BJ (cell line): ENCODE data around the gene GPBP1L1. TPM values are rescaled to one million over a fixed set of nuclear protein-coding genes. Genes with fewer than 3 reads are reported as not detected.

Experiments
- CTCF ChIA-PET: fragments of 350-600 bp; formaldehyde crosslinking; extraction: SDS; loops from one replicate; lab custom pipeline; 2021; ENCODE audit warnings: antibody characterized with exemption, inconsistent platforms; lab: Yijun Ruan, JAX
- POLR2A ChIA-PET: fragments of 300-600 bp; sonication (Branson Sonifier 250); formaldehyde crosslinking; extraction: SDS; loops from one replicate; lab custom pipeline; 2021; ENCODE audit warnings: antibody characterized with exemption; lab: Charles Lee
- DNase-seq: peaks from one replicate; pipeline ENCODE4 v3.0.0-alpha.2; 2011; ENCODE audit warnings: low read depth
- H3K27me3 ChIP-seq: 2 replicates; pipeline ENCODE4 v1.6.0; 2011; ENCODE audit warnings: low read length; ENCODE audit not compliant: control insufficient read depth, insufficient read depth
- H3K36me3 ChIP-seq: 2 replicates; pipeline ENCODE4 v1.5.1; 2011; ENCODE audit warnings: low read length; ENCODE audit not compliant: control insufficient read depth, insufficient read depth
- H3K4me3 ChIP-seq: 2 replicates; pipeline ENCODE4 v1.5.1; 2011; ENCODE audit warnings: low read depth, mild to moderate bottlenecking, control low read depth, low read length
- polyA plus RNA-seq: library from polyadenylated mRNA; depleted of rRNA; stranded (reverse); fragments of >200 nt; gene quantifications from 2 replicates; pipeline ENCODE4 v1.2.3, GENCODE V29; 2011
- TF ChIP-seq, protein P1 (sequence below): IDR thresholded peaks from 2 replicates; pipeline ENCODE4 v1.5.1; 2011; ENCODE audit warnings: low read depth, mild to moderate bottlenecking, control low read depth, inconsistent platforms, low read length, moderate library complexity; ENCODE audit not compliant: insufficient read depth

GPBP1L1 gene
- polyA plus RNA-seq, 1 experiment = 42.8 TPM

- Histone ChIP-seq H3K4me3 (no peak overlapping the region), H3K27me3 (no peaks in the 10 kb centered on the region), H3K36me3 (peaks cover 16% of the 10 kb centered on the region)
- TF ChIP-seq, protein P1, sequence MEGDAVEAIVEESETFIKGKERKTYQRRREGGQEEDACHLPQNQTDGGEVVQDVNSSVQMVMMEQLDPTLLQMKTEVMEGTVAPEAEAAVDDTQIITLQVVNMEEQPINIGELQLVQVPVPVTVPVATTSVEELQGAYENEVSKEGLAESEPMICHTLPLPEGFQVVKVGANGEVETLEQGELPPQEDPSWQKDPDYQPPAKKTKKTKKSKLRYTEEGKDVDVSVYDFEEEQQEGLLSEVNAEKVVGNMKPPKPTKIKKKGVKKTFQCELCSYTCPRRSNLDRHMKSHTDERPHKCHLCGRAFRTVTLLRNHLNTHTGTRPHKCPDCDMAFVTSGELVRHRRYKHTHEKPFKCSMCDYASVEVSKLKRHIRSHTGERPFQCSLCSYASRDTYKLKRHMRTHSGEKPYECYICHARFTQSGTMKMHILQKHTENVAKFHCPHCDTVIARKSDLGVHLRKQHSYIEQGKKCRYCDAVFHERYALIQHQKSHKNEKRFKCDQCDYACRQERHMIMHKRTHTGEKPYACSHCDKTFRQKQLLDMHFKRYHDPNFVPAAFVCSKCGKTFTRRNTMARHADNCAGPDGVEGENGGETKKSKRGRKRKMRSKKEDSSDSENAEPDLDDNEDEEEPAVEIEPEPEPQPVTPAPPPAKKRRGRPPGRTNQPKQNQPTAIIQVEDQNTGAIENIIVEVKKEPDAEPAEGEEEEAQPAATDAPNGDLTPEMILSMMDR = no peak
- POLR2A ChIA-PET = no interaction called here
- CTCF ChIA-PET = no interaction called here
- DNase-seq = no peak
These were observed 70.4 kb downstream of the GPBP1L1 start for GRCh38 chr1:45615885-45616284.

DNA sequence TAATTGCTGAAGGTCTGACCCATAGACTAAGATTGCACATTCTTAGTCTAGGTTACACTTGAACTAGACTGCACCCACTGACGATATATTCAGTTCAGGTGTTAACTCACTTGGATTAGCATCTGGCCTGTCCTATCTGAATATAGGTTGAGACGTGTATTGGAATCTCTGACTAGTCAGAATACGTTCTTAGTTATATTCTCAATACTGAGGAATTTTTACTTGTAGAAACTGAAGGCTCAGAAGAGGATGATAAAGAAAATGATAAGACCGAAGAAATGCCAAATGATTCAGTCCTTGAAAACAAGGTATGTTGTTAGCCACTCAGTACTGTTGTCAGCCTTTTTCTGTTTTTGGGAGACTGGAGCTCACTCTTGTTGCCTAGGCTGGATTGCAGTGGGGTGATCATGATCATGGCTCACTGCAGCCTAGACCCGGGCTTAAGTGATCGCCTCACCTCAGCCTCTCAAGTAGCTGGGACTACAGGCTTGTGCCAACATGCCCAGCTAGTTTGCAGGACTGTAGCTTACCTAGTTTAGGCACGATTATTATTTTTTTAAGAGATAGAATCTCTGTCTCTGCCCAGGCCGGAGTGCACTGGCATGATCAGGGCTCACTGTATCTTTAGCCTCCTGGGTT lies 73.3 kb downstream of the GPBP1L1 start:
- ChIA-PET CTCF (no interaction called here), POLR2A (no interaction called here)
- H3K4me3 ChIP-seq = no peak overlapping the region
- TF ChIP-seq, protein P1 = no peak
- H3K36me3 ChIP-seq = peaks cover 13% of the 10 kb centered on the region
- H3K27me3 ChIP-seq = no peaks in the 10 kb centered on the region
- DNase-seq = no peak

- ChIA-PET CTCF (interaction anchor here (0.6 to 1.0 kb wide), 2 partner anchors 10 to 20 kb away, joined by 3 read pairs; no protein-coding TSS in a partner anchor), POLR2A (no interaction called here)
- no peak overlapping the region for H3K4me3 ChIP-seq
- H3K27me3 ChIP-seq = no peaks in the 10 kb centered on the region
- TF ChIP-seq, protein P1 = no peak
- no peak for DNase-seq
- H3K36me3 ChIP-seq = peaks cover 4% of the 10 kb centered on the region; the same call in 1 of the 2 replicates
These were observed 75.6 kb downstream of the GPBP1L1 start for GRCh38 chr1:45610589-45611226.

- TF ChIP-seq, protein P1 = no peak
- ChIA-PET POLR2A (interaction anchor here (0.5 kb wide), 1 partner anchor 127 kb away, joined by 3 read pairs; no protein-coding TSS in a partner anchor), CTCF (interaction anchor here (1.2 to 2.0 kb wide), 2 partner anchors 9 to 14 kb away, joined by 3 to 5 read pairs; no protein-coding TSS in a partner anchor)
- peaks cover 1% of the 10 kb centered on the region; the same call in 1 of the 2 replicates for H3K36me3 ChIP-seq
- no peak for DNase-seq
- H3K27me3 ChIP-seq = no peaks in the 10 kb centered on the region
- no peak overlapping the region for H3K4me3 ChIP-seq
These were observed 77.9 kb downstream of the GPBP1L1 start for GRCh38 chr1:45608175-45609156.
